Measurements from ENCODE around the gene STAT5B.
"Not testable (repeated sequence)": the region's sequence is repeated elsewhere in the genome, so short reads cannot be mapped to it uniquely, and the experiment has no call there.

STAT5B gene

DNA sequence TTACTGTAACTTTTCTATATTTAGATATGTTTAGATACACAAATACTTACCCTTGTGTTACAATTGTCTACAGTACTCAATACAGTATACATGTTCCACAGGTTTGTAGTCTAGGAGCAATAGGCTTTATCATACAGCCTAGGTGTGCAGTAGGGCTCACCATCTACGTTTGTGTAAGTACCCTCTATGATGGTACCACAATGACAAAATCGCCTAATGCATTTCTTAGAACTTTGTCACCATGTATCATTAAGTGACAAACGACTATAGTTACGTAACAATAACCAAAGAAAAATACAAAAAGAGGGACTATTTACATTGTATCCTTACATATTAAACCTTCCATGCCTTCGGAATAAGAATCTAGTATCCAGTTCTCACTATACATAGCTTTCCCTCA, 8.0 kb downstream of the STAT5B start:
- DNase-seq (ENCODE audit: low read depth in 2 of 2), result no peak

DNA sequence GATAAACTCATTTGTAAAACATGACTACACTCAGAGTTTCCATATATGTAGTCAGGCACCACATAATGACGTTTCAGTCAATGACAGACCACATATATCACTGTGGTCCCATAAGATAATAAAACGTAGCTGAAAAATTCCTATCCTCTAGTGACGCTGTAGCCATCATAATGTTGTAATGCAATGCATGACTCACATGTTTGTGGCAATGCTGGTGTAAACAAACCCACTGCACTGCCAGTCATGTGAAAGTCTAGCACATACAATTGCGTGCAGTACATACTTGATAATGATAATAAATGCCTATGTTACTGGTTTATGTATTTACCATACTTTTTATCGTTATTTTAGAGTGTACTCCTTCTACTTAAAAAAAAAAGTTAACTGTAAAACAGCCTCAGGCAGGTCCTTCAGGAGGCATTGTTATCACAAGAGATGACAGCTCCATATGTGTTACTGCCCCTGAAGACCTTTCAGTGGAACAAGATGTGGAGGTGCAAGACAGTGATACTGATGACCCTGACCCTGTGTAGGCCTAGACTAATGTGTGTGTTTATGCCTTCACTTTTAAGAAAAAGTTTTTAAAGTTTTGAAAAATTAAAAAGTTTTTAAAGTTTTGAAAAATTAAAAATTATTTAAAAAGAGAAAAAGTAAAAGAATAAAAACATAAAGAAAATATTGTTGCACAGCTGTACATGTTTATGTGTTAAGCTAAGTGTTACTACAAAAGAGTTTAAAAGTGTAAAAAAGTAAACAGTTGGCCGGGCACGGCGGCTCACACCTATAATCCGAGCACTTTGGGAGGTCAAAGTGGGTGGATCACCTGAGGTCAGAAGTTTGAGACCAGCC, 9.0 kb downstream of the STAT5B start:
- DNase-seq (ENCODE audit: low read depth in 2 of 2), result no peak

DNA sequence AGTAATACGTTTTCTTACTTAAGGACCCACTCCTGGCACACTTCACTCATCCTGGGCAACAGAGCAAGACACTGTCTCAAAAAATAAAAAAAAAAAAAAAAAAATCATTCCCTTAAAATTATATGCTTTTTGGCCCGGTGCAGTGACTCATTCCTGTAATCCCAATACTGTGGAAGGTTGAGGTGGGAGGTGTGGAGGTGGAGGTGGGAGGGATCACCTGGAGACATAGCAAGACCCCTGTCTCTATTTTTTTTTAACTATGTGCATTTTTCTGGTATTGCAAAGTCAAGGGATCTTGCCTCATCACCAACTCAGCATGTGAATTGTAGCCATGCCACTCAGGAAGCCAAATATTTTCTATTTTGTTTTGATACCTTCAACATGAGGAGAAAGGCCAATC, 9.7 kb downstream of the STAT5B start:
- no peak for DNase-seq (ENCODE audit: low read depth in 2 of 2)

DNA sequence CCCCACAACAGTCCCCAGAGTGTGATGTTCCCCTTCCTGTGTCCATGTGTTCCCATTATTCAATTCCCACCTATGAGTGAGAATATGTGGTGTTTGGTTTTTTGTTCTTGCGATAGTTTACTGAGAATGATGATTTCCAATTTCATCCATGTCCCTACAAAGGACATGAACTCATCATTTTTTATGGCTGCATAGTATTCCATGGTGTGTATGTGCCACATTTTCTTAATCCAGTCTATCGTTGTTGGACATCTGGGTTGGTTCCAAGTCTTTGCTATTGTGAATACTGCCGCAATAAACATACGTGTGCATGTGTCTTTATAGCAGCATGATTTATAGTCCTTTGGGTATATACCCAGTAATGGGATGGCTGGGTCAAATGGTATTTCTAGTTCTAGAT, 11.8 kb downstream of the STAT5B start:
- DNase-seq (ENCODE audit: low read depth in 2 of 2), result not testable (repeated sequence)

DNA sequence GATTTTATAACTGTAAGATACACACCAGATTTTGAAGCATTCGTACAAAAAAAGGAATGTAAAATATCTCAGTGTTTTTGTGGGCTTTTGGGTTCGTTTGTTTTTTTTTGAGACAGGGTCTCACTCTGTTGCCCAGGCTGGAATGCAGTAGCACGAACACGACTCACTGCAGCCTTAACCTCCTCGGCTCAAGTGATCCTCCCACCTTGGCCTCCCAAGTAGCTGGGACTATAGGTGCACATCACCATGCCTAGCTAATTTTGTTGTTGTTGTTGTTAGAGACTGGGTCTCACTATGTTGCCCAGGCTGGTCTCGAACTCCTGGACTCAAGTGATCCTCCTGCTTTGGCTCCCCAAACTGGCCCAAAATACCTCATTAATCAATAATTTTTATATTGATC, 15.9 kb downstream of the STAT5B start:
- DNase-seq (ENCODE audit: low read depth in 2 of 2), result no peak

DNA sequence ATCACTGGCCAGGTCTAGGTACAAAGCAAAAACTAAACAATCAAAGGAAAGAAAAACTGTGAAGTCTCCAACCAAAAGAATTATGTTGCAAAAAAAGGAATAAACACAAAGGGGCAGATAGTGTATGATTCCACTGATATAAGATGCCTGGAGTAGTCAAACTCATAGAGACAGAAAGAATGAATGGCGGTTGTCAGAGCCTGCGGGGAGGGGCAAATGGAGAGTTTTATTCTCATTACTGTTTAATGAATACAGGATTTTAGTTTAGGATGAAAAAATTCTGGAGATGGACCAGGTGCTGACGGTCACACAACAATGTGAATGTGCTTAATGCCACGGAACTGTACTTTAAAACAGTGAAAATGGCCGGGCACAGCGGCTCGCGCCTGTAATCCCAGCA, 20.7 kb downstream of the STAT5B start:
- DNase-seq (ENCODE audit: low read depth in 2 of 2), result no peak

DNA sequence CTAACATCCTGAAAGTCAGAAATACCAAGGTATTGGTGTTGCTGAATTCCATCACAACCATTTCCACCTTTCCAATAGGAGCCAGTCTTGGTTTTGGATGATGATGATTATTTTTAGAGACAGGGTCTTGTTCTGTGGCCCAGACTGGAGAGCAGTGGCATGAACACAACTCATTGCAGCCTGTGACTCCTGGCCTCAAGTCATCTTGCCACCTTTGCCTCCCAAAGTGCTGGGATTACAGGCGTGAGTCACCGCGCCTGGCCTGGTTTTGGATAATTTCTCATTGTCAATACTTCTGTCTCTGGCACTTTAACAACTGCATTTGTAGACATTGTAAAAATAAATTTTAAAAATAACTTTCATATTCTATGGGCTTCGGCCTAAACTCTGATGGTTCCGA, 22.6 kb downstream of the STAT5B start:
- DNase-seq (ENCODE audit: low read depth in 2 of 2), result no peak

DNA sequence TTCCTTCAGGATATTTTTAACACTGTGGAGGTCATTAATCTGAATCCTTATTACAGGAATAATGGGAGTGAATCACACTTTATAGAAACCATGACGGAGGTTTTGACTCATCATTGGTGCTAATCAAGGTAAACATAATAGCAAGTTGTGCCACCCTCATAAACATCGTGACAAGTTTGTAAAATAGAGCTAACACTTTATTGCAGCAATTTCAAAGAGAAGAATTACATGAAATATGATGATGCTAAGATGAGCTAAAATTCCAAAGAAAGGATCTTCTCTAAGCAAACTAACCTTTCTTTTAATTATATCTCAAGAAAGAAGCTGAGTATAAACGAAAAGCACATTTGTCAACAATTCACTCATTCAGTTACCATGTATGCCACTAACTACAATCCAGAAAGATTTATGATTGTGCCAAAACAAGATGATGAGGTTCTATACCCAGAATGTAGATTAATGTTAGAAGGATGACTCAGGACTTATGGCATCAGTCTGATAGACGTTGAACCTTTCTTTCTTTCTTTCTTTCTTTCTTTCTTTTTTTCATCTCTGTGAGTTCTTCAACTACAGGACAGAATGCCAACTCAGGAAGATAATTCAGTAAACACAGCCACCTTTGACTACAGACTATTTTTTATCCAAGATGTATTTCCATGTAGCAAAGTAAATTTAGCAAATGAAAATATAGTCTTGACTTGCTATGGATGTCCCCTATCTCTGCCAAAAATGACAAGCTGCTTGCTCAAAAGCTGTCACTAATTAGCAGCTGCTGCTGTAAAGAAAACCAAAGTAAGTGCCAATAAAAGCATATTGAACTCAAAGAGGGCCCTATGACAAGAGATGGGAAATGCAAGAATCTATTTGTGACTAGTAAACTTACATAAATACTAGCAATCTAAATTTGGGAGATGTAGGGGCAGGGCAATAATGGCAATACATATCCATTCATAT, 23.3 kb downstream of the STAT5B start:
- no peak for DNase-seq (ENCODE audit: low read depth in 2 of 2)

DNA sequence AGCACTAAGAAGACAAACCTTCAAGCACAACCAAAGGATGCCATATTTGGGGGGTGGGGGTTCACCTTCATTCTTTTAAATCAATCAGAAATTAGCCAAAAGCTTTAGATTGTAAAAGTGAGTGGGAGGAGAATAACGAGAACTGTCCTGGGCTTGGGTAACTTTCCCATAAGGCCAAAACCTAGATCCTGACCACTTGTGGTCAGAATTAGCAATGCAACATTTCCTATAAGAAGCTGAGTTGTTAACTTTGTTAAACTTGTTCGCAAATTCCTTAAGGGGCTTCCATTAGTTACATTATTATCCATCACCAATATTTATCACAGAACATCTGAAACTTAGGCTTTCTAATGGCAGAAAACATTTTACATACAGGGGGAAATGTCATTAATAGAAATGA, 25.1 kb downstream of the STAT5B start:
- no peak for DNase-seq (ENCODE audit: low read depth in 2 of 2)

DNA sequence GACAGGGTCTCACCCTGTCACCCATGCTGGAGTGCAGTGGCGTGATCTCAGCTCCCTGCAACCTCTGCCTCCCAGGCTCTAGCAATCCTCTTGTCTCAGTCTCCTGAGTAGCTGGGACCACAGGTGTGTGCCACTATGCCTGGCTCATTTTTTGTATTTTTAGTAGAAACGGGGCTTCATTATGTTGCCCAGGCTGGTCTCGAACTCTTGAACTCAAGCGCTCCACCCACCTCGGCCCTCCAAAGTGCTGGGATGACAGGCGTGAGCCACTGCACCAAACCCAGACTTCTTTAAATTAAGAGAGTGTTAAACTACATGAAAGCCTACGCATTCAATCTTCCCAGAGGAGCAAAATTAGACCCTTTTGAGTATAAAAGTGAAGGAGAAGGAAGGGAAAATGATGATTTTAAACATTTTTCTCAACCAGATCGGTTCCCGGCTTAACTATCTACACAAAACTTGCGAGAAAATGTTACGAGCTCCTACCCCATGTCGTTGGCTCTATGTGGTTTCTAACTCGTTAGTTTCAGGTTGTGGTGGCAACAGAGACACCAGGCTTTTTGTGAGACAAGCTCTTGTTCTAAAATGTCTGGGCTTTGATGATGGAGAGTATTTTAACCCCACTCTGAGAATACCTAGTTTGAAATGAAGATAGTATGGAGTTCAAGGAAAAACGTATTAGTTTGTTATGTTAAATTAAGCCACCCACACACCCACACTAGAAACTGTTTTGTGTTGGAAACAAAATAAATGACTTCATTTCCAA, 26.3 kb downstream of the STAT5B start:
- DNase-seq (ENCODE audit: low read depth in 2 of 2), result no peak

DNA sequence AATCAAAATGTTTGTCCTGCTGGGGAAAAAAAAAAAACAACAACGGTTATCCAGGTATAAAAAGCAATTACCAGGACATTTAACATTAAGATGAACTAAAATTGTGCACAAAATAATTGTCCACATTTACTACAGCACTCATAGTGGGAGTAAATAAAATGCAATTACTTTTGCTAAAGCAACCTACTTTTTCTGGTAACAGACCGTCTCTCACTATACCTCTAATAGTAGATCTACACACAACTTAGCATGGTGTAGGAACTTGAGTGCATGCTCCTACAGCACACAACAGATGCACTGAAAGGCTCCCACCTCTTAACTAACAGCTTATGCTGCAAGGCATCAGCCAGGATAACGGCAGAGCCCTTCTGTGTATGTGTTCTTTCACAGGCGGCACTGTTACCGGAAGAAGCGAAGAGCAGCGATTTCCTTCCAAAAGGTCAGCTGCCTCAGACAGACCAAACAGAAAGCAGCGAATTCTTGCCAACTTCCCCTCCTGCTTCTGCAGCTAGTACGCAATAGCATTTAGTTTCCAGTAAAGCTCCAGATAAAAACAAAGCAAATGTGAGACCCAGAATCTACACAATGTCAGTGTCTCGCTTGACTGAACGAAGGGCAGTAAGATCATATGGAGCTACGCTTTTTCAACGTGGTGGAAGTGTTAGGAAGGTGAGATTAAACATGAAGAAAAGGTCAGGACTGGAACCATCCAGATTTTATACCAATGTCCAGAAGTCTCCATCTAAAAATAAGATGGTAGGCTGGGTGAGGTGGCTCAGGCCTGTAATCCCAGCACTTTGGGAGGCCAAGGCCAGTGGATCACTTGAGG, 27.6 kb downstream of the STAT5B start:
- DNase-seq (ENCODE audit: low read depth in 2 of 2), result peak; percentile 46 to 49

DNA sequence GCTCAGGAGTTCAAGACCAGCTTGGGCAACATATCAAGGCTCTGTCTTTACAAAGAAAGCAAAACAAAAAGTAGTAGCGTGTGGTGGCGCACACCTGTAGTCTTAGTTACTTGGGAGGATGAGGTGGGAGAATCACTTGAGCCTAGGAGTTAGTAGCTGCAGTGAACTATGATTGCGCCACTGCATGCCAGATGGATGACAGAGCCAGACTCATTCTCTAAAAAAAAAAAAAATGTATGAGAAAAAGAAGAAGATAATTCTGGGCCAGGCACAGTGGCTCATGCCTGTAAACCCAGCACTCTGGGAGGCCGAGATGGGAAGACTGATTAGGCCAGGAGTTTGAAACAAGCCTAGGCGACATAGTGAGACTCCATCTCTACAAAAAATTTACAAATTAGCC, 28.5 kb downstream of the STAT5B start:
- DNase-seq (ENCODE audit: low read depth in 2 of 2), result no peak

DNA sequence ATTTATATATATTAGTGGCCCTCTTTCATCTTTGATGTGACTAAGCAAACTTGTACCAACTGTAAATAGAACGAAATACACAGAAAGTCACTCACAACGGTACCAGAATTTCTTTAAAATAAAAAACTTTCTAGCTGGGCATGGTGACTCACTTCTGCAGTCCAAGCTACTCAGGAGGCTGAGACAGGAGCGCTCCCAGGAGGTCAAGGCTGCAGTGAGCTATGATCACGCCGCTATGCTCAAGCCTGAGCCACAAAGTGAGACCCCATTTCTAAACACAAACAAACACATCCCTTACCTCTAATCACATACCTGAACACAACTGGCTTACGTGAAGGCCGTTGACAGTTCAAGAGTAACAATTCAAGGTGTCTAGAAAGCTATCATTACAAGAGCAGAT, 29.7 kb downstream of the STAT5B start:
- DNase-seq (ENCODE audit: low read depth in 2 of 2), result no peak

DNA sequence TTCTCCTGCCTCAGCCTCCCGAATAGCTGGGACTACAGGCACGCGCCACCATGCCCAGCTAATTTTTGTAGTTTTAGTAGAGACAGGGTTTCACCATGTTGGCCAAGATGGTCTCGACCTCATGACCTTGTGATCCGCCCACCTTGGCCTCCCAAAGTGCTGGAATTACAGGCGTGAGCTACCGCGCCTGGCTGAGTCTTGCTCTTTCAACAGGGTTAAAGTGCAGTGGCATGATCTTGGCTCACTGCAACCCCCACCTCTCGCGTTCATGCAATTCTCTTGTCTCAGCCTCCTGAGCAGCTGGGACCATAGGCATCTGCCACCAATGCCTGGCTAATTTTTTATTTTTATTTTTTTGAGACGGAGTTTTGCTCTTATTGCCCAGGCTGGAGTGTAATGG, 31.0 kb downstream of the STAT5B start:
- DNase-seq (ENCODE audit: low read depth in 2 of 2), result not testable (repeated sequence)

DNA sequence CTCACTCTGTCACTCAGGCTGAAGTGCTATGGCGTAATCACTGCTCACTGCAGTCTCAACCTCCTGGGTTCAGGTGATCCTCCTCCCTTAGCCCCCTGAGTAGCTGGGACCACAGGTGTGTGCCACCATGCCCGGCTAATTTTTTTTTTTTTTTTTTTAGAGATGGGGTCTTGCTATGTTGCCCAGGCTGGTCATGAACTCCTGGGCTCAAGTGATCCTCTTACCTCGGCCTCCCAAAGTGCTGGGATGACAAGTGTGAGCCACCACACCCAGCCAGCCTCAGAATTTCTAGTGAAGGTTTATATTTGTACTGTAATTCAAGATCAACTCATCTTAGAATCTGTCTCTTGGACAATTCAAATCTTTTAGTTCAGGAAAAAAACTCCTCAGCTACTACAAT, 32.1 kb downstream of the STAT5B start:
- DNase-seq (ENCODE audit: low read depth in 2 of 2), result not testable (repeated sequence)

DNA sequence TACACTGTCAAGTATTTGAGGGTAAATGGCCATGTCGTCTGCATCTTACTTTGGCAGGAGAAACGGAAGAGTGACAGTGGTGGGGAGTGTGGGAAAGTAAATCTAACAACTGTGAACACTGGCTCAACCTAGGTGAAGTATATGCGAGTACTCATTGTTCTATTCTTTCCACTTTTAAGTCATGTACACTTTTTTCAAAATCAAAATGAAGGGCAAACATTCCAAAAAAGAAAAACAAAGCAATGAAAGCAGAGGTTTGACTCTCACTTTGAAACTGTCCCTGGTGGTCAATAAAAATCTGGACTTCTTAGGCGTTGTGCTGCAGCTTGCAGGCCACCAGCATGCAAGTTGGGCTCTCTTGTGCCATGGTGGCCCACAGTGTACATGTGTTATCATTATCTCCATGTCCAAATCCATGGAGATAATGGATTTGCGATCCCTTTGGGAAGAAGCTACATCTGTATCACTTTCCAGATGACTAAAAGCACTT, 32.7 kb downstream of the STAT5B start:
- DNase-seq (ENCODE audit: low read depth in 2 of 2), result no peak

DNA sequence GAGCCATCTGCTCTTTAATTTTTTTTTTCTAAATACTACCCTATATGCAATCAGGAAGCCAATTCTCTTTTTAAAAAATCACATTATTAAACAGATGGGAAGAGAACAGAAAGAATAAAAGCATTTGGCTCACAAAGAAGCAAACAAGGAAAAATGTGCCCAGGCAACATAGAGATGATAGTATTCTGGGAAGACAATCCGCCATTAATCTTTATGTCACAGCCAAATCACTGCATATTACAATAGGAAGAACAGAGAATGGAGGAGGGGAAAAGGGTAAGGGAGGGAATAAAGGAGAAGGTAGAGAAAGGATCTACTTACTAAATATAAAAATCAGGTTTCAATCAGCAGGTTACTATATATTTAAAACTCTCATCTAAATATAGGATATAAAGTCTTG, 34.3 kb downstream of the STAT5B start:
- no peak for DNase-seq (ENCODE audit: low read depth in 2 of 2)

DNA sequence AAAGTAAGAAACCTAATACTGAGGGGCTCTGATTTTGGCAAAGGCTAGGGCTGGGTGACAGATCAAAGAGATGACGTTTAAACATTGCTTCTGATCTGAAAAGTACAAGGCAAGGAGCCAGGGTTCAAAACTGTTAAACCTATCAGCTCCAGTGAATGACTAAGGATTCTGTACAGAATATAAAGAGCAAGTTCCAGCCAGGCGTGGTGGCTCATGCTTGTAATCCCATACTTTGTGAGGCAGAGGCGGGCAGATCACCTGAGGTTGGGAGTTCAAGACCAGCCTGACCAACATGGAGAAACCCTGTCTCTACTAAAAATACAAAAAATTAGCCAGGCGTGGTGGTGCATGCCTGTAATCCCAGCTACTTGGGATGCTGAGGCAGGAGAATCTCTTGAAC, 35.3 kb downstream of the STAT5B start:
- not testable (repeated sequence) for DNase-seq (ENCODE audit: low read depth in 2 of 2)

DNA sequence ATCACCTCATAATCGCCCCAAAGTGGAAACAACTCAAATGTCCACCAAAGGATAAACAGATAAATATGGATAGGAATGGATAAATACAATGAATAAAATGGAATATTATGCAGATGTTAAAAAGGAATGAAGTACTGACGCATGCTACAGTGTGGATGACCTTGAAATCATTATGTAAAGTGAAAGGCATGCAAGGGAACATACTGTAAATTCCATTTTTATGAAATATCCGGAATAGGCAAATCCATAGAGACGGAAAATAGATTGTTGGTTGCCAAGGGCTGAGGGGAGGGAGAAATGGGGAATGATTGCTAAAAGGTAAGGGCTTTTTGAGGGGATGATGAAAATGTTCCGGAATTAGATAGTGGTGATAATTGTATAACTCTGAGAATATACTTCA, 36.0 kb downstream of the STAT5B start:
- no peak for DNase-seq (ENCODE audit: low read depth in 2 of 2)

DNA sequence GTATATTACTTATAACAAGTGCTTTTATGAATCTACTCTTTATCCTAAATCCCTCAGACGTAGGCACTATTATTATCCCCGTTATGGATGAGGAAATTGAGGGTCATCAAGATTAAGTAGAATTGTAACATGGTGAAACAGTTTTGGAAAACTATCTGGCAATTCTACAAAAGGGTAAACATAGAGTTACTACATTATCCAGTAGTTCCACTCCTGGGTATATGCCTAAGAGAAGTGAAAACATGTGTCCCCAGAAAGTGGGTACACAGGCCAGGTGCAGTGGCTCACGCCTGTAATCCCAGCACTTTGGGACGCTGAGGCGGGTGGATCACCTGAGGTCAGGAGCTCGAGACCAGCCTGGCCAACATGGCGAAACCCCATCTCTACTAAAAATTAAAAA, 36.6 kb downstream of the STAT5B start:
- DNase-seq (ENCODE audit: low read depth in 2 of 2), result not testable (repeated sequence)

DNA sequence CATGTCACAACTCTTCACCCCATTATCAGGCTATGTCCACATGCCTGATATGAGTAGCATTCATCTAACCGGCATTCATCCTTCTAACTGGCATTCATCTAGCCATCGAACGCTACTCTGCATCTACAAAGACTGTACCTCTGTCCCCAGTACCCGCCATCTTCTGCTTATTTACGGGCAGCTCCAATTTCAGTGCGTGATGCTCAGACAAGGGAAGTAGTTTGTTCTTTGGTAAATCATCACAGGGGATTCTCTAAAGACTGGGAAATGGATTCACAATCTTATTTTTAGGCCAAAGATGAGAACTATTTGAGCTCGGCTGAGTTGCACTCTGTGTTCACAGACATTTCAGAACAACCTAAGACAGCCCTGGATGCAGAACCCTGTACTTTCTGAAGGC, 39.4 kb downstream of the STAT5B start:
- no peak for DNase-seq (ENCODE audit: low read depth in 2 of 2)

Data from stimulated activated CD4-positive, alpha-beta T cell treated with anti-CD3 and anti-CD28 coated beads, Interleukin-12 subunit alpha, Interleukin-12 subunit beta, amount 100 ng/mL, for 24 hours (primary cell).